A673 (cell line): ENCODE data around the gene SPATS1.

Source experiments
- EZH2 ChIP-seq: fragments of 200-600 bp; sonication (generic); IDR thresholded peaks from 2 replicates; pipeline ENCODE4 v1.6.1; 2017; ENCODE audit warnings: borderline replicate concordance, low read depth, mild to moderate bottlenecking, mixed read lengths, antibody characterized with exemption, low read length; ENCODE audit not compliant: poor library complexity, severe bottlenecking
- TF ChIP-seq, protein P1 (sequence below): fragments of 300-800, 200-600 bp; sonication (generic); conservative IDR thresholded peaks from 2 replicates; pipeline ENCODE4 v1.5.1; 2017; ENCODE audit warnings: low read depth, mild to moderate bottlenecking, antibody characterized with exemption, low read length, moderate library complexity, mixed read lengths

DNA sequence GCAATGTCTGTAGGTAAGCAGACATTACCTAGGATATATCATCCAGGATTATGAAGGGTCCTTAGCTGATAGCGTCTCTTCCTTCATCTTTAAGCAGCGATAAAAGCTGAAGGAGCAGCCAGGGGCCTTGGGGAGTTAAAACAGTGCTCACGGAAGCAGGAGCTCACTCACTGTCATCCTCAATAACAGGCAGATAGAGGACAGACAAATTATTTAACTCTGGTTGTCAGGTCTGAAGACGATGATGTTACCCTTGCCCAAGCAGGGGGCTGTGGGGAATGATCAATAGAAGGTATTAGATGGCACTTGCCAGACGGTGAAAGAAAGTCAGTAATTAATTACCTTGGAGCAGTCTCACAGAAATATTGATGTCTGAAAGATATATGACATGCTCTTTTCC is 12.6 kb upstream of the SPATS1 start:
- TF ChIP-seq, protein P1, sequence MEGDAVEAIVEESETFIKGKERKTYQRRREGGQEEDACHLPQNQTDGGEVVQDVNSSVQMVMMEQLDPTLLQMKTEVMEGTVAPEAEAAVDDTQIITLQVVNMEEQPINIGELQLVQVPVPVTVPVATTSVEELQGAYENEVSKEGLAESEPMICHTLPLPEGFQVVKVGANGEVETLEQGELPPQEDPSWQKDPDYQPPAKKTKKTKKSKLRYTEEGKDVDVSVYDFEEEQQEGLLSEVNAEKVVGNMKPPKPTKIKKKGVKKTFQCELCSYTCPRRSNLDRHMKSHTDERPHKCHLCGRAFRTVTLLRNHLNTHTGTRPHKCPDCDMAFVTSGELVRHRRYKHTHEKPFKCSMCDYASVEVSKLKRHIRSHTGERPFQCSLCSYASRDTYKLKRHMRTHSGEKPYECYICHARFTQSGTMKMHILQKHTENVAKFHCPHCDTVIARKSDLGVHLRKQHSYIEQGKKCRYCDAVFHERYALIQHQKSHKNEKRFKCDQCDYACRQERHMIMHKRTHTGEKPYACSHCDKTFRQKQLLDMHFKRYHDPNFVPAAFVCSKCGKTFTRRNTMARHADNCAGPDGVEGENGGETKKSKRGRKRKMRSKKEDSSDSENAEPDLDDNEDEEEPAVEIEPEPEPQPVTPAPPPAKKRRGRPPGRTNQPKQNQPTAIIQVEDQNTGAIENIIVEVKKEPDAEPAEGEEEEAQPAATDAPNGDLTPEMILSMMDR, result no peak
- no peak for TF ChIP-seq EZH2
